ENCODE results near the gene ALG10B. TPM values are rescaled to one million over a fixed set of nuclear protein-coding genes. Genes with fewer than 3 reads are reported as not detected.

The ALG10B gene
- total RNA-seq, 1 donor from 2014 or later = 14.0 TPM

DNA sequence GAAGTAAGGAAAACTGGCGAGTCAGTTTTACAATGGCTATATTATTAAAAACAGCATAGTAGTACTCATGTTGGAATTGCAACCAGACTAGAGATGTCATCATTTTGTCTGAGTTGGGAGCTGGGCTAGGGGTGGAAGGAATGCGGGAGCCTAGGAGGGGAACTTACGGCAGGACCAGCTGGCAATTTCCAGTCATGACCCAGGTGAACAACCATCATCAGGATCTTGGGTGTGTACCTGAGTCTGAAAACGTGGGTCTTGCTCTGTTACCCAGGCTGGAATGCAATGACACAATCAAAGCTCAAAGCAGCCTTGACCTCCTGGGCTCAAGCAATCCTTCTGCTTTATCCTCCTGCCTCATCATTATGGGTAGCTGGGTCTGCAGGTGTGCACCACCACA, 50.9 kb downstream of the ALG10B start:
- no peak for TF ChIP-seq CTCF (conservative IDR thresholded peaks at IDR 0.05)
- no peak overlapping the region for H3K27ac Mint-ChIP-seq

DNA sequence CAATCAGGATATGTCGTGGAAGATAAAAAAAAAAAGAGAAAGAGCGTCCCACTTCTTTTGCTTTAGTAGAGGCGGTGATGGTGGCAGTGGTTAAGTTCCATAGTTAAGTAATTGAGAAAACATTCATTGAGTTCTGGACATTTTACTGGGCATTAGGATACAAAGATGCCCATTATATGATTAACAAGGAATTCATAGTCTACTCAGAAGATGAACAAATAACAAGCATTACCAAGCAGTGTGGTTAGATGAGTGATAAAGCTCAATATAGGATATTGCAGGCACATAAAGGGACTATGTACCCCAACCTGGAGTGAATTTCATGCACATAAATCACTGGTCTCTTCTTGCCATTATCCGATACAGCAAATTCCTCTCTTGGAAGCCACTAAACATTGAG, 53.7 kb downstream of the ALG10B start:
- no peaks in the 10 kb centered on the region for H3K27me3 Mint-ChIP-seq
- TF ChIP-seq CTCF (conservative IDR thresholded peaks at IDR 0.05) = no peak
- H3K27ac Mint-ChIP-seq = no peak overlapping the region
- H3K9me3 Mint-ChIP-seq = no peaks in the 10 kb centered on the region
- no peak overlapping the region for H3K4me3 Mint-ChIP-seq
- no peak for DNase-seq (ENCODE audit: extremely low spot score, unreplicated experiment)
- H3K4me1 Mint-ChIP-seq (ENCODE audit: unreplicated experiment) = no peaks in the 10 kb centered on the region
- no peaks in the 10 kb centered on the region for H3K36me3 Mint-ChIP-seq

More for the DNA sequence above, 50.9 kb downstream of the ALG10B start:
- no peaks in the 10 kb centered on the region for H3K36me3 Mint-ChIP-seq
- H3K4me3 Mint-ChIP-seq = no peak overlapping the region
- no peaks in the 10 kb centered on the region for H3K4me1 Mint-ChIP-seq (ENCODE audit: unreplicated experiment)
- no peaks in the 10 kb centered on the region for H3K9me3 Mint-ChIP-seq
- H3K27me3 Mint-ChIP-seq = no peaks in the 10 kb centered on the region
- DNase-seq (ENCODE audit: extremely low spot score, unreplicated experiment) = no peak

GRCh38 chr12:38373784-38374183, 57.2 kb downstream of the ALG10B start:
- no peak for TF ChIP-seq CTCF (conservative IDR thresholded peaks at IDR 0.05)
- H3K27me3 Mint-ChIP-seq = no peaks in the 10 kb centered on the region
- no peak for DNase-seq (ENCODE audit: extremely low spot score, unreplicated experiment)
- no peaks in the 10 kb centered on the region for H3K36me3 Mint-ChIP-seq
- H3K4me3 Mint-ChIP-seq = no peak overlapping the region
- no peak overlapping the region for H3K27ac Mint-ChIP-seq
- H3K9me3 Mint-ChIP-seq = no peaks in the 10 kb centered on the region
- H3K4me1 Mint-ChIP-seq (ENCODE audit: unreplicated experiment) = no peaks in the 10 kb centered on the region

DNA sequence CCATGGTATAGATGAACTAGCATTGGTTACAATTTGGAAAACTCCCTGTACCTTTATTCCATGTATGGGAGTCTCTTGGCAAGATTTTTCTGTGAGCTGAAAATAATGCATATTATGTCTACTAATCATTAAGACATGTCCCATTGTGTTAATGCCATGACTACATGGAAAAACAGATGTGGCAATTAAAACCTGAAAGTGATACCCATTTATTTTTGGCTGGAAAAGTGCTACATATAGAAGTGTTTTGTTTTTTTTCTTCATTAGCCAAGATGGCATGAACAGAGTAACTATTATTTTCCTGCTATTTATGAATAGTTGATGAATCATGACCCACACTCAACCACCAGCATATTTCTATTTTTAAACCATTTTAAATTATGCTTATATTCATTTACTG, 58.2 kb downstream of the ALG10B start:
- Mint-ChIP-seq H3K36me3 (no peaks in the 10 kb centered on the region), H3K27me3 (no peaks in the 10 kb centered on the region), H3K4me3 (no peak overlapping the region), H3K9me3 (no peaks in the 10 kb centered on the region), H3K27ac (no peak overlapping the region), H3K4me1 (ENCODE audit: unreplicated experiment) (no peaks in the 10 kb centered on the region)
- no peak for DNase-seq (ENCODE audit: extremely low spot score, unreplicated experiment)
- TF ChIP-seq CTCF (conservative IDR thresholded peaks at IDR 0.05) = no peak

Measured in type B pancreatic cell (in vitro differentiated cells).